NB4 (cell line): ENCODE results near the gene NFAT5.
"Not testable (repeated sequence)": the region's sequence is repeated elsewhere in the genome, so short reads cannot be mapped to it uniquely, and the experiment has no call there.

ENCODE experiments used
- DNase-seq: peaks from one replicate; pipeline ENCODE4 v3.0.0; 2010; ENCODE audit warnings: low read depth
- H3K4me3 ChIP-seq: one replicate; pipeline ENCODE4 v1.5.1; 2011; ENCODE audit warnings: mild to moderate bottlenecking, low read depth, low read length, moderate library complexity
- CTCF ChIP-seq: IDR thresholded peaks from one replicate; pipeline ENCODE4 v1.5.1; 2012; ENCODE audit warnings: low read depth, low read length
- MAX ChIP-seq: IDR thresholded peaks from 2 replicates; pipeline ENCODE4 v1.6.1; 2011; ENCODE audit warnings: low read depth, low read length
- MYC ChIP-seq: IDR thresholded peaks from 2 replicates; pipeline ENCODE4 v1.6.1; 2011; ENCODE audit warnings: low read depth, low read length
- POLR2A ChIP-seq: IDR thresholded peaks from 2 replicates; pipeline ENCODE4 v1.6.1; 2011; ENCODE audit warnings: mild to moderate bottlenecking; ENCODE audit not compliant: insufficient read length; ENCODE audit errors: extremely low read depth

NFAT5 gene

GRCh38 chr16:69535123-69536050, 30.4 kb upstream of the NFAT5 start:
- TF ChIP-seq MYC: no peak
- TF ChIP-seq POLR2A: no peak
- TF ChIP-seq CTCF: no peak
- no peak for TF ChIP-seq MAX
- no peak for DNase-seq
- H3K4me3 ChIP-seq: no peak overlapping the region

GRCh38 chr16:69537706-69538080, 28.1 kb upstream of the NFAT5 start:
- no peak for DNase-seq
- no peak overlapping the region for H3K4me3 ChIP-seq
- no peak for TF ChIP-seq MYC
- TF ChIP-seq MAX: no peak
- TF ChIP-seq CTCF: no peak
- TF ChIP-seq POLR2A: no peak

GRCh38 chr16:69538808-69539207, 27.0 kb upstream of the NFAT5 start:
- no peak for DNase-seq
- TF ChIP-seq CTCF (no peak), POLR2A (no peak), MAX (no peak), MYC (no peak)
- H3K4me3 ChIP-seq: no peak overlapping the region

GRCh38 chr16:69542974-69543373, 22.8 kb upstream of the NFAT5 start:
- TF ChIP-seq MYC (no peak), POLR2A (no peak)
- DNase-seq: no peak
- H3K4me3 ChIP-seq: no peak overlapping the region

- no peak for TF ChIP-seq POLR2A
- no peak for TF ChIP-seq CTCF
- TF ChIP-seq MAX: no peak
- no peak for TF ChIP-seq MYC
- H3K4me3 ChIP-seq: no peak overlapping the region
- no peak for DNase-seq
Observed at GRCh38 chr16:69544088-69544487, 21.7 kb upstream of the NFAT5 start.

- H3K4me3 ChIP-seq, DNase-seq: not testable (repeated sequence)
Observed at GRCh38 chr16:69546663-69547062, 19.1 kb upstream of the NFAT5 start.

GRCh38 chr16:69553332-69553731, 12.4 kb upstream of the NFAT5 start:
- TF ChIP-seq POLR2A (no peak), MAX (no peak)
- DNase-seq: peak; percentile 16
- H3K4me3 ChIP-seq: no peak overlapping the region
